Stimulated activated CD4-positive, alpha-beta T cell treated with anti-CD3 and anti-CD28 coated beads, Interleukin-4, amount 100 ng/mL, for 4 hours (primary cell): ENCODE measurements around the gene OR6C2.
"Not testable (repeated sequence)": the region's sequence is repeated elsewhere in the genome, so short reads cannot be mapped to it uniquely, and the experiment has no call there.

Source experiments
- DNase-seq, 2 experiments: peaks; one replicate each; pipeline ENCODE4 v3.0.0-alpha.2; 2020

The OR6C2 gene

DNA sequence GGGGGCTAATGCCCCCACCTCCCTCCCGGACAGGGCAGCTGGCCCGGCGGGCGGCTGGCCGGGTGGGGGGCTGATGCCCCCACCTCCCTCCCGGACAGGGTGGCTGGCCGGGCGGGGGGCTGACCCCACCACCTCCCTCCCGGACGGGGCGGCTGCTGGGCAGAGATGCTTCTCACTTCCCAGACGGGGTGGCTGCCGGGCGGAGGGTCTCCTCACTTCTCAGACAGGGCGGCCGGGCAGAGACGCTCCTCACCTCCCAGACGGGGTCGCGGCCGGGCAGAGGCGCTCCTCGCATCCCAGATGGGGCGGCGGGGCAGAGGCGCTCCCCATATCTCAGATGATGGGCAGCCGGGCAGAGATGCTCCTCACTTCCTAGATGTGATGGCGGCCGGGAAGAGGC is 35.3 kb downstream of the OR6C2 start:
- not testable (repeated sequence) for DNase-seq

DNA sequence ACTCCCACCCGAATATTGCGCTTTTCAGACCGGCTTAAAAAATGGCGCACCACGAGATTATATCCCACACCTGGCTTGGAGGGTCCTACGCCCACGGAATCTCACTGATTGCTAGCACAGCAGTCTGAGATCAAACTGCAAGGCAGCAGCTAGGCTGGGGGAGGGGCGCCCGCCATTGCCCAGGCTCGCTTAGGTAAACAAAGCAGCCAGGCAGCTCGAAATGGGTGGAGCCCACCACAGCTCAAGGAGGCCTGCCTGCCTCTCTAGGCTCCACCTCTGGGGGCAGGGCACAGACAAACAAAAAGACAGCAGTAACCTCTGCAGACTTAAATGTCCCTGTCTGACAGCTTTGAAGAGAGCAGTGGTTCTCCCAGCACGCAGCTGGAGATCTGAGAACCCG is 40.4 kb downstream of the OR6C2 start:
- DNase-seq = not testable (repeated sequence)

DNA sequence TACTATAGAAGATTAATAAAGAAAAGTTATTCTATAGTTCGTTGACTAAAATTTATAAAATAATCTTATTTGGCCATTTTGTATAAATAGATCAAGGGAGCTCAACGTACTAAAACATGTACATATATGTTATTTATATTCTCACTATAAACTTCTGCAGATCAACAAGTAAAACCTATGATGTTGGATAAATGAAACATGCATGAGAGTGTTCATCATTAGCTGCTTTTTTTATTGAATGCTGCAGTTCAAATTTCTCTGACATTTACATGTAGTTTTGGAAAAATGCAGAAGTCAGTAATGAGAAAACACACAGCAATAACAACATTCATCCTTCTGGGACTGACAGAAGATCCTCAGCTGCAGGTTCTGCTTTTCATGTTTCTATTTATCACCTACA is 48.2 kb downstream of the OR6C2 start, which contains the start of gene OR6C68:
Gene OR6C68 (plus strand): TSS at position 301 of the 400 bp plus-strand sequence. CDS start 0 bp downstream, at position 301.
- DNase-seq = no peak

DNA sequence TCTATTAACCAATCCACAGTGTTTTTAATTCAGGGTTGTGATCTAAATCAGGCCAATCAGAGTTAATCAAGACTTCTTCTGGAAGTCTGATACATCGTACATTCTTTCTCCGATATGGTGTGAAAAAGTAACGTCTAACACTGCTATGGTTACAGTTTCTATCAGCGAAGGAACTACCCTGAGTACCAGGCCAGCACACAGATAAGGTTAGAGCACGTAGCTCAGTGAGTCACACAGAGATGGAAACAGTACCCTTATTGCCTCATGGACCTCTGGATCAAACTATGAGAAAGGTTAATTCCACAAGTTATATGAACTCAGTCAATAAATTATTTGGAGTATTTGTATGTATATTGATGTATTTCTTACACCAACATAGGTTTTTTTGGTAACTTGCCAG is 51.6 kb downstream of the OR6C2 start:
- DNase-seq = no peak

DNA sequence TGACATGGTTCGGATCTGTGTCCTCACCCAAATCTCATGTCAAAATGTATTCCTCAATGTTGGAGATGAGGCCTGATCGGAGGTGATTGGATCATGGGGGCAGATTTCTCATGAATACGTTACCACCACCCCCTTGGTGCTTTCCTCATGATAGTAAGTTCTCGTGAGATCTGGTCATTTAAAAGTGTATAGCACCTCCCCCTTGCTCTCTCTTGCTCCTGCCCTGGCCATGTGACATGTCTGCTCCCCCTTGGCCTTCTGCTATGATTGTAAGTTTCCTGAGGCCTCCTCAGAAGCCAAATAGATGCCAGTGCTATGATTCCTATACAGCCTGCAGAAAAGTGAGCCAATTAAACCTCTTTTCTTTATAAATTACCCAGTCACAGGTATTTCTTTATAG is 55.4 kb downstream of the OR6C2 start:
- DNase-seq = no peak

DNA sequence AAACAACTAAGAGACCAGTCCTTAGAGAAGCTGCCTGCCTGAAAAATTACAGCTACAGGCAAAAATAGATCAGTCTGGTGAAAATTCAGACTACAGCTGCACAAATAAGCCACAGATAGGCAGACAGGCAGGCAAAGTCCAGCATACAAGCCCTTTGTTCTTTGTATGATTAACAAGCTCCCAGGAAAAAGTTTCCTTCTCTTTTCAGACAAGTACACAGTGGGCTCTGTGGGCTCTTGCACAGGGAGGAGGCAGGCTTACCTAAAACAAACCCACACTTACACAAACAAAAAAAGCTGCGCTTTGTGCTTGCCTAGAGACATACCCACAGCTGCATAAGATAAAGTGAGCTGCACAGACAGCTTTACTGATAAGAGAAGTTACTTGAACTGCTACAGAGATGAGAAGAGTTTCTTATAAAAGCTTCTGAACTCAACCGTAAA is 56.0 kb downstream of the OR6C2 start:
- no peak for DNase-seq

DNA sequence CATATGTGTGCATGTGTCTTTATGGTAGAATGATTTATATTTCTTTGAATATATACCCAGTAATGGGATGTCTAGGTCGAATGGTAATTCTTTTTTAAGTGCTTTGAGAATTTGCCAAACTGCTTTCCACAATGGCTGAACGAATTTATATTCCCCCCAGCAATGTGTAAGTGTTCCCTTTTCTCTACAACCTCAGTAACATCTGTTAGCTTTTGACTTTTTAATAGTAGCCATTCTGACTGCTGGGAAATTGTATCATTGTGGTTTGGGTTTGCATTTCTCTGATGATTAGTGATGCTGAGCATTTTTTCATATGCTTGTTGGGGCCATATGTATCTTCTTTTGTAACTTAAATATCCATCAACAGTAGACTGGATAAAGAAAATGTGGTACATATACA is 57.7 kb downstream of the OR6C2 start:
- DNase-seq = no peak
